Ectodermal cell (in vitro differentiated cells): Measurements from ENCODE around the gene TMEM178B.
"Not testable (repeated sequence)": the region's sequence is repeated elsewhere in the genome, so short reads cannot be mapped to it uniquely, and the experiment has no call there.

Source experiments
- H3K27ac ChIP-seq: 2 replicates; pipeline ENCODE4 v1.7.0; 2013; ENCODE audit warnings: mild to moderate bottlenecking, low read depth, low read length; ENCODE audit not compliant: insufficient read depth, poor library complexity, severe bottlenecking
- H3K27me3 ChIP-seq: 2 replicates; pipeline ENCODE4 v1.7.0; 2013; ENCODE audit warnings: mild to moderate bottlenecking, low read length; ENCODE audit not compliant: insufficient read depth, control insufficient read depth, poor library complexity, severe bottlenecking
- H3K36me3 ChIP-seq: one replicate; pipeline ENCODE4 v1.7.0; 2013; ENCODE audit warnings: low read length; ENCODE audit not compliant: control insufficient read depth, insufficient read depth
- H3K4me1 ChIP-seq: one replicate; pipeline ENCODE4 v1.7.0; 2013; ENCODE audit warnings: low read length; ENCODE audit not compliant: control insufficient read depth, insufficient read depth
- H3K4me3 ChIP-seq: 2 replicates; pipeline ENCODE4 v1.7.0; 2013; ENCODE audit warnings: low read depth, low read length, control low read depth; ENCODE audit not compliant: insufficient read depth
- H3K9me3 ChIP-seq: 2 replicates; pipeline ENCODE4 v1.7.0; 2013; ENCODE audit warnings: mild to moderate bottlenecking, low read length, moderate library complexity; ENCODE audit not compliant: control insufficient read depth
- WGBS, 2 experiments: methylation state at CpG; one replicate each; pipeline ENCODE4 v1.1.7; 2013; ENCODE audit warnings: missing lambda C conversion rate in 2 of 2; 5-methylcytosine and 5-hydroxymethylcytosine counted together

The TMEM178B gene

DNA sequence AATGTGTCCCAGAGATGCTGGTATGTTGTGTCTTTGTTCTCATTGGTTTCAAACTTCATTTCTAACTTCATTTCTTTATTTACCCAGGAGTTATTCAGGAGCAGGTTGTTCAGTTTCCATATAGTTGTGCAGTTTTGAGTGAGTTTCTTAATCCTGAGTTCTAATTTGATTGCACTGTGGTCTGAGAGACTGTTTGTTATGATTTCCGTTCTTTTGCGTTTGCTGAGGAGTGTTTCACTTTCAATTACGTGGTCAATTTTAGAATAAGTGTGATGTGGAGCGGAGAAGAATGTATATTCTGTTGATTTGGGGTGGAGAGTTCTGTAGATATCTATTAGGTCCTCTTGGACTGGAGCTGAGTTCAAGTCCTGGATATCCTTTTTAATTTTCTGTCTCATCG is 103.3 kb downstream of the TMEM178B start:
- not testable (repeated sequence) for H3K27ac ChIP-seq, H3K9me3 ChIP-seq, H3K4me3 ChIP-seq, H3K4me1 ChIP-seq, H3K36me3 ChIP-seq, H3K27me3 ChIP-seq
- 96 to 98% methylated on average over 5 of the region's 5 CpGs for WGBS, 2 experiments

DNA sequence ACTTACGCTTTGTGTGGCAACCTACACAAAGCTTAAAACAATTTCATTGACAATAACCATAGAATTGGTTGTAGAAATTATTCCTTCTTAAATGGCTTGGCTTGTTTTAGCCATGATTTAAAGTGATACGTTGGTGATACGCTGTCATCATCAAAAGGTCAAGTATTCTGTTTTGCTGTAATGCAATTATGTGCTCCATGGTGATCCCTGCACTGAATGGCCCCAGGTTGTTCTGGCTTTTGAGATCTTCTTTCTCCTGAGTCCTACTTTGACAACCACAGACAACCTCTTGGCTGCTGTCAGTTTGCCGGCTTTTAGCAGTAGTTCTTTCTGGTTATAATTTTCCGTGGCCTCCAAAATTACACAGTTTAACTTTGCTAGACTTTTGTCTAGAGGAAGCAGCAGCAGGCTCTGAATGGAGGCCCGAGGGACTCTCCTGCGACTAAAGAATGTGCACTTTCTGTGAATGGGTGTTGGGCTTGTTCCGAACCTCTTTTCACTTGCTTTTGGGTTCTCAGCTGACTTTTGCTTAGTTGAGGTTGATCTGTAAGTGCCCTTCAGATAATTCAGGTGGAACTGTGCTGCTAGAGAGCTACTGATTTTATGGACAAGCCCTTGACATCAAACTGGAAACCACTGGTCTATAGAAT is 104.7 kb downstream of the TMEM178B start:
- 94 to 97% methylated on average over 8 of the region's 8 CpGs for WGBS, 2 experiments
- Histone ChIP-seq H3K4me3 (no peak overlapping the region), H3K4me1 (no peaks in the 10 kb centered on the region), H3K27me3 (no peaks in the 10 kb centered on the region), H3K9me3 (no peaks in the 10 kb centered on the region), H3K27ac (no peak overlapping the region), H3K36me3 (no peaks in the 10 kb centered on the region)

DNA sequence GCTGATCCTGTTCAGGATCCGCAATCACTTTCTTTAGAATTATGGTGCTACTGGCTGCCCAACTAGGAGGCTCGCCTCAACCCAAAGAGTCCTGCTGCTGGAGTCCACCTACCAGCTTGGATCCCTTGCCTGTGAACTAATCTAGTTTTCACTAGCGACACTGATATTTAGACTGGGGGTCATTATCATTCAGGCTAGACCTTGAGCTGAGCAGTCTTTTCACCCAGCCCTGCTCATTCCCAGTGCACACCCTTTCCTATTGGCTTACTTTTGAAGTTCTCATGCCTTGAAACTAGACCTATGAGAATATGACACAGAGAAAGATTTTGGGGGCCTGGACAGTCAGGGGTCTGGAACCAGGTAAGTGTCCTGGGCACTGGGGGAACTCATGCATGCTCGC is 107.9 kb downstream of the TMEM178B start:
- Histone ChIP-seq H3K4me3 (no peak overlapping the region), H3K27ac (no peak overlapping the region), H3K27me3 (no peaks in the 10 kb centered on the region), H3K9me3 (no peaks in the 10 kb centered on the region), H3K4me1 (no peaks in the 10 kb centered on the region), H3K36me3 (no peaks in the 10 kb centered on the region)
- whole genome bisulfite sequencing, 2 experiments, result 93 to 95% methylated on average over 4 of the region's 4 CpGs

DNA sequence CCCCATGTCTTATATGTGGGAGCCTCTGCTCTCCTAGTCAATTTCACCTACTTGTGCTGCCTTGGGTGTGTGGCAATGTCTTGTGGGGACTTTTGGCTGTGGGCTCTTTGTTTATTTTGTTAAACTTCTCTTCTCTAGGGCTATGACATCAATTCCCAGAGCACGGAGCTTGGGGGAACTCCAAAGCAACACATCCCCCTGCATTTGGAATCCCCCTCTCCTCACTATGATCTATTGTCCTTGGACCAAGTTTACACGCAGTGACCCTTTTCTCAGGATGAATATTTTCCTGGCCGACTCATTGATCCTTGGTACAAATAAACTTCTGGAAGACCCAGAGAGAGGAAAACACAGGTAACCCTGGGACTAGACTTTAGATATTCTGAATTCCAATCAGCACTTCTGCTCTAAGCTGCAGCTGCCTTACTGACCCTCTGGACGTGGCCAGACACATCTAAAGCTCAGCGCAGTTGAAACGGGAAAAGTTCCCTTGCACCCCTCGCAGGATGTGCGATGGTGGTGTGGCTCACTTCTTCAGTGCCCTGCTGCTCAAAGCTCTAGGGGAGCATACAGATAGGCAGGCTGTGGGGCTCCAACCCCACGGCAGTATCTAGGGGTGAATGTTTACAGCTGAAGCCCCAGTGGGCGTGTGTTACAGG is 110.8 kb downstream of the TMEM178B start:
- no peak overlapping the region for H3K4me3 ChIP-seq
- H3K27me3 ChIP-seq, result no peaks in the 10 kb centered on the region
- H3K4me1 ChIP-seq, result no peaks in the 10 kb centered on the region
- H3K9me3 ChIP-seq, result no peaks in the 10 kb centered on the region
- H3K36me3 ChIP-seq, result no peaks in the 10 kb centered on the region
- H3K27ac ChIP-seq, result no peak overlapping the region
- 93% methylated on average over 10 of the region's 10 CpGs for WGBS, 2 experiments

DNA sequence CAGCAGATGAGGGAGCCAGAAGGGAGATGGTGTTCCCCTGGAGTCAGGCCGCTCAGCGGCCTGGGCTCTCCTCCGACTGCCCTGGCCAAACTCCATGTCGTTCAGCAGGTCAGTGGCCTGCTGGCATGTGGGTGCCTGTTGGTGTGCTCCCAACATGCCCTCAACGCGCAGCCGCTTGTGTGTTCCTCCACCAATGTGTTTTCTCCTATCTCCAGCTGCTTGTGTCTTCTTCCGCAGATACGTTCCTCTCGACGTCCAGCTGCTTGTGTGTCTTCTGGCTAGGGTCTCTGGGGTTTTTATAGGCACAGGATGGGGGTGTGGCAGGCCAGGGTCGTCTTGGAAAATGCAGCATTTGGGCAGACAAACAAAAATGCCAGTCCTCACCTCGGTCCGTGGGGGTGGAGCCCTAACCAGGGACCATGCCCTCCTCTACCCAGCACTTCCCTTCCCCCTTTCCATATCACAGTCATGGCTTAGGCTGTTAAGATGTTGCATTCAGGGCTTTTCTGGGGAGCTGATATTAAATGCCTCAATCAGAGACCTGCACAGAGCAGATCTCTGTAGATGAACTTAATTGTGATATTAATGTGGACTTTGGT is 111.6 kb downstream of the TMEM178B start:
- 89 to 92% methylated on average over 14 of the region's 14 CpGs for WGBS, 2 experiments
- no peaks in the 10 kb centered on the region for H3K4me1 ChIP-seq
- no peak overlapping the region for H3K27ac ChIP-seq
- no peaks in the 10 kb centered on the region for H3K27me3 ChIP-seq
- H3K9me3 ChIP-seq, result no peaks in the 10 kb centered on the region
- no peaks in the 10 kb centered on the region for H3K36me3 ChIP-seq
- H3K4me3 ChIP-seq, result no peak overlapping the region

DNA sequence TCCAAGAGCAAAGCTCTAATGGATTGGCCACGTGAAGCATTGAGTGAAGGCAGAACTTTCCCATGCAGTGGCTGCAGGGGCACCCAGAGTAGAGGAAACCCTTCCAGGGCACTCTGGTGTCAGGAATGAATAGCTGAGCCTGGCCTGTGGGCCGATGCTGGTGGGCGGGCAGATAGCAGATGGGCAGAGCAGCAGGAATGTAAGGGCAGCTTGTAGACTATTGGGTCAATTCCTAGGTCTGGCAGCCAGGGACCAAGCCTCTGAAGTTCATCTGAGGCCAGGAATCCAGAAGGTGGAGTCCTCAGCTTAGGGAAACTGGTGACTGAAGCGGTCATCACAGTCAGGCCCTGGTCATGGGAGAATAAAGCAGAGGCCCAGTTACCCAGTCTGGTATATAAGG is 115.4 kb downstream of the TMEM178B start:
- H3K36me3 ChIP-seq, result no peaks in the 10 kb centered on the region
- 90 to 95% methylated on average over 4 of the region's 4 CpGs for WGBS, 2 experiments
- no peaks in the 10 kb centered on the region for H3K27me3 ChIP-seq
- no peak overlapping the region for H3K27ac ChIP-seq
- H3K4me3 ChIP-seq, result no peak overlapping the region
- no peaks in the 10 kb centered on the region for H3K9me3 ChIP-seq
- H3K4me1 ChIP-seq, result no peaks in the 10 kb centered on the region

DNA sequence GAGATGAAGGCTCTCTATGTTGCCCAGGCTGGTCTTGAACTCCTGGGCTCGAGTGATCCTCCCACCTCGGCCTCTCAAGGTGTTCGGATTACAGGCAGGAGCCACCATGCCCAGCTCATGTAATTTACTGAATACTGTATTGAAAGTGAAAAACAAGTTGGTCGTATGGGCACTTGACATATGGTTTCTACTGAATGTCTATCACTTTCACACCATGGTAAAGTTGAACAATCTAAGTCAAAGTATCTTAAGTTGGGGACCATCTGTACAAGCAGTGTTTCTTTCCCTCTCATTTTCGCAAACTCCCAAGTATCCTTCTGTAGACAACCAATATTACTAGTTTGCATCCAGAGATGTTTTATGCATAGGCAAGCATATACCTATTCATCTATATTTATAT is 116.6 kb downstream of the TMEM178B start:
- Histone ChIP-seq H3K27ac (no peak overlapping the region), H3K27me3 (no peaks in the 10 kb centered on the region), H3K4me1 (no peaks in the 10 kb centered on the region), H3K4me3 (no peak overlapping the region), H3K36me3 (no peaks in the 10 kb centered on the region), H3K9me3 (no peaks in the 10 kb centered on the region)
- WGBS, 2 experiments, result 93 to 94% methylated on average over 4 of the region's 5 CpGs

DNA sequence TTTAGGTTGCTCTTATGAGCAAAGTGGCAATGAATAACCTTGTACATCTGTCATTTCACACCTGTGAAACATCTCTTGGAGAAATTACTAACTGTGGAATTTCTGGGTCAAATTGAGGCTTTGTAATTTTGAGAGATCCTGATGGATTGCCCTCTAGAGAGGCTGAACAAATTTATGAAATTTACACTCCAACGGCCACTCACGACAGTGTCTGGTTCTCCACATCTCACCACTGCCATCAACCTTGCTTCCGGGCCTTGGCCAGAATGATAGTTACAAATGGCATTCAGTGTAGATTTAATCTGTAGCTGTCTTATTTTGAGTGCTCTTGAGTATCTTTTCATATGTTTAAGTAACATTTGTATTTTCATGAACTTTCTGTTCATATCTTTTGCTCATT is 117.4 kb downstream of the TMEM178B start:
- Histone ChIP-seq H3K36me3 (no peaks in the 10 kb centered on the region), H3K9me3 (no peaks in the 10 kb centered on the region), H3K27ac (no peak overlapping the region), H3K4me3 (no peak overlapping the region), H3K4me1 (no peaks in the 10 kb centered on the region), H3K27me3 (no peaks in the 10 kb centered on the region)
- 98 to 100% methylated on average over 3 of the region's 3 CpGs for WGBS, 2 experiments

DNA sequence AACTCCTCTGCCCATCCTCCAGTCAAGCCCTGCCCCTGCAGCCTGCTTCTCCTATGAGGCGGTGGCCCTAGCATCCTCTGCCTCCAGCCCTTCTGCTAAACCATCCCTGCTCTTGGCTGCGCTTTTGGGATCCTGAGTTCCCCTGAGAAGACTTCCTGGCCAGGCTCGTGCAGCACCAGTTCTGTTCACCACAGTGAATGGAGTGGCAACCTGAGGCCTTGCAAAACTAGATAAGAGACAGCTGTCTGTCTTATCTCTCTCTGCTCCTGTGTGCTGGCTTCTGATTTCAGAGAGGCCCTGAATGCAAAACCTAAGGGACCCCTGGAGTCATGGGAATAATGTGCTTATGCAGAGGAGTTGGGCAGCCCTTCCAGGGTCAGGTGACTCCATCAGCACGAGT is 119.2 kb downstream of the TMEM178B start:
- no peaks in the 10 kb centered on the region for H3K9me3 ChIP-seq
- no peaks in the 10 kb centered on the region for H3K36me3 ChIP-seq
- 86 to 88% methylated on average over 4 of the region's 4 CpGs for WGBS, 2 experiments
- no peaks in the 10 kb centered on the region for H3K27me3 ChIP-seq
- no peak overlapping the region for H3K4me3 ChIP-seq
- no peaks in the 10 kb centered on the region for H3K4me1 ChIP-seq
- no peak overlapping the region for H3K27ac ChIP-seq

DNA sequence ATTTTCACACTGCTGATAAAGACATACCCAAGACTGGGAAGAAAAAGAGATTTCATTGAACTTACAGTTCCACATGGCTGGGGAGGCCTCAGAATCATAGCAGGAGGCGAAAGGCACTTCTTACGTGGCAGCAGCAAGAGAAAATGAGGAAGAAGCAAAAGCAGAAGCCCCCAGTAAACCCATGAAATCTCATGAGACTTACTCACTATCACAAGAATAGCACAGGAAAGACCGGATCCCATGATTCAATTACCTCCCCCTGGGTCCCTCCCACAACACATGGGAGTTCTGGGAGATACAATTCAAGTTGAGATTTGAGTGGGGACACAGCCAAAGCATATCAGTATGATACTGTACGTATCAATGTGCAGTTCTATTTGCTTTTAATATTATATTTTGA is 121.9 kb downstream of the TMEM178B start:
- not testable (repeated sequence) for H3K9me3 ChIP-seq, H3K4me3 ChIP-seq, H3K27ac ChIP-seq, H3K27me3 ChIP-seq, H3K4me1 ChIP-seq, H3K36me3 ChIP-seq
- WGBS, 2 experiments, result 96 to 100% methylated on average over 4 of the region's 4 CpGs
